PFSK-1 (cell line): Measurements from ENCODE around the gene FBXL13.

ENCODE experiments used
- POLR2AphosphoS5 ChIP-seq: IDR thresholded peaks from 2 replicates; pipeline ENCODE4 v1.6.1; 2012; ENCODE audit warnings: low read depth, mild to moderate bottlenecking, control low read depth, low read length, moderate library complexity
- SIN3A ChIP-seq: IDR thresholded peaks from 2 replicates; pipeline ENCODE4 v1.6.1; 2012; ENCODE audit warnings: mild to moderate bottlenecking, low read length, moderate library complexity, borderline replicate concordance; ENCODE audit not compliant: insufficient read depth

DNA sequence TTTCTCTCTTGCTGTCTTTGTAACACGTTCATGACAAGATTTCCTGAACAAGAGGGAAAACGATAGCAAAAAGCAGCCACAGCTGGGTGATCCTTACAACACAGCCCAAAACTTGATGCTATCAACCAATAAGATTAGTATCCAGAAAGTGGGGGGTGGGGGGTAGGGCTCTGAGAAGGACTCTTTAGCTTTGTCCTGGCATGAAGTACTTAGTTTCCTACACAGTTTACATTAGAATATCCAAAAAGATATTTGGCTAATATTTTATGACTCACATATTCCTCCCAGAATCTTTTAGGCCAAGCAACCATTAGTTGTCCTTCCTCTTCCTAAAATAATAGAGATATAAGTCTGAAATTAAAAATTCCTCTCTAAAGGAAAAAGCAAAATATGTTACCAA, 184.7 kb downstream of the FBXL13 start:
- TF ChIP-seq SIN3A (no peak), POLR2AphosphoS5 (no peak)
